GM12891 (cell line): ENCODE results near the gene SCNN1B.
"Not testable (repeated sequence)": the region's sequence is repeated elsewhere in the genome, so short reads cannot be mapped to it uniquely, and the experiment has no call there.

Experiments
- DNase-seq: peaks from one replicate; pipeline ENCODE4 v3.0.0; 2011; ENCODE audit warnings: low spot score; ENCODE audit not compliant: insufficient read length
- FAIRE-seq: peaks from 2 replicates; lab custom pipeline; 2011; peaks lifted over from hg19 to GRCh38; lab: Jason Lieb, UNC
- PAX5 ChIP-seq: IDR thresholded peaks from 2 replicates; pipeline ENCODE4 v1.6.1; 2011; ENCODE audit warnings: low read length, moderate library complexity, mild to moderate bottlenecking; ENCODE audit not compliant: insufficient read depth, severe bottlenecking
- POLR2A ChIP-seq: IDR thresholded peaks from 2 replicates; pipeline ENCODE4 v1.6.1; 2011; ENCODE audit warnings: low read depth, low read length, control low read depth
- POLR2AphosphoS5 ChIP-seq: IDR thresholded peaks from 2 replicates; pipeline ENCODE4 v1.6.1; 2011; ENCODE audit warnings: low read depth, low read length, control low read depth
- POU2F2 ChIP-seq: IDR thresholded peaks from 2 replicates; pipeline ENCODE4 v1.6.1; 2011; ENCODE audit warnings: low read depth, mild to moderate bottlenecking, control low read depth, low read length, moderate library complexity
- SPI1 ChIP-seq: IDR thresholded peaks from 2 replicates; pipeline ENCODE4 v1.6.1; 2011; ENCODE audit warnings: low read depth, low read length, control low read depth
- TAF1 ChIP-seq: IDR thresholded peaks from 2 replicates; pipeline ENCODE4 v1.6.1; 2011; ENCODE audit warnings: low read depth, low read length, control low read depth

Gene SCNN1B

GRCh38 chr16:23286131-23286532 is 16.0 kb upstream of the SCNN1B start:
- FAIRE-seq (peak; percentile 16), DNase-seq (no peak)
- TF ChIP-seq POLR2AphosphoS5 (no peak), POU2F2 (no peak), PAX5 (no peak), TAF1 (no peak)

DNA sequence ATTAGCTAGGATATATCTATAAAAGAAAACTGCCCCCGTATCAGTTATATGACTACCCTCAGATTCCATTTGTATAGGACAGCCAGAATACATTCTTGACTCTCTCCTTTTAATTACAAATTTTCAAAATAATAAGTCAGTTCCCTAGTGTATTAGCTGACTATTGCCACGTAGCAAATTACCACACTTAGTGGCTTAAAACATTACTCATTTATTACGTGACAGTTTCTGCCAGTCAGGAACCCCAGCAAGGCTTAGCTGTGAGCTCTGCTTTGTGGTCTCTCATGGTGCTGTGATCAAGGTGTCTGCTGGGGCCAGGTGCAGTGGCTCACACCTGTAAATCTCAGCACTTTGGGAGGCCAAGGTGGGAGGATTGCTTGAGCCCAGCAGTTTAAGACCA is 13.9 kb upstream of the SCNN1B start:
- no peak for TF ChIP-seq PAX5
- no peak for FAIRE-seq
- no peak for DNase-seq

GRCh38 chr16:23288726-23289512 is 13.2 kb upstream of the SCNN1B start:
- TF ChIP-seq POLR2A (no peak), SPI1 (peak; percentile 40; the same call in 1 of the 2 replicates)
- DNase-seq (no peak), FAIRE-seq (no peak)

DNA sequence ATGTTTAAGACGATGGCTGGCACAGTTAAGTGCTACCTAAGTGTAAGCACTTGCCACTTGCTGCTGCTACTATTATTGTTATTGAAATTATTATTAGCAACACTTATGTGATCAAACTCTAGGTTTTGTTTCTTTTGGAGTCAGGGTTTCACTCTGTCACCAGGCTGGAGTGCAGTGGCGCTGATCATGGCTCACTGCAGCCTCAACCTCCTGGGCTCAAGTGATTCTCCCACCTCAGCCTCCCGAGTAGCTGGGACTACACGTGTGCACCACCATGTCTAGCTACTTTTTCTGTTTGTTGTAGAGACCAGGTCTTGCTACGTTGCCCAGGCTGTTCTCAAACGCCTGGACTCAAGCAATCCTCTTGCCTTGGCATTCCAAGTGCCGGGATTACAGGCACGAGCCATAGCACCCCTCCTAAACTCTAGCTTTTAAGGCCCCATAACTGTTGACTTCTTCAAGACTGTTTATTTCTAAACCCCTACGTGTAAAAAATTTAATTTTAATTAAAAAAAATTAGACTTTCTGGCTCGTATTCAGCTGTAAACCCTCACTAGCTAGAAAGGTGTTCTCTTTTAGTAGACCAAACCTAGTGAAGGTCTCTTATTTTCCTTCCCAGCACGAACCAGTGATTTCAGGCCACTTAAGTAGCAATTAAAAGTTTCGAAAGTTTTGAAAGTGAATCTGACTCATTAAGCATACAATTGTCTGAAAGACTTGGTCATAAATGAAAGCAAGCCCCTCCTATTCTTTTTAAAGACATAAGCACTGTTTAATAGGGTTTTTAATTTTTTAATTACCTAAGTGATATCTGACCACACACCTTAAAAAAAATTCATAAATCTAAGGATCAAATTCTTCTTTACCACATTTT is 11.7 kb upstream of the SCNN1B start:
- TF ChIP-seq PAX5 (no peak), POLR2AphosphoS5 (no peak), SPI1 (no peak)
- FAIRE-seq (no peak), DNase-seq (no peak)

DNA sequence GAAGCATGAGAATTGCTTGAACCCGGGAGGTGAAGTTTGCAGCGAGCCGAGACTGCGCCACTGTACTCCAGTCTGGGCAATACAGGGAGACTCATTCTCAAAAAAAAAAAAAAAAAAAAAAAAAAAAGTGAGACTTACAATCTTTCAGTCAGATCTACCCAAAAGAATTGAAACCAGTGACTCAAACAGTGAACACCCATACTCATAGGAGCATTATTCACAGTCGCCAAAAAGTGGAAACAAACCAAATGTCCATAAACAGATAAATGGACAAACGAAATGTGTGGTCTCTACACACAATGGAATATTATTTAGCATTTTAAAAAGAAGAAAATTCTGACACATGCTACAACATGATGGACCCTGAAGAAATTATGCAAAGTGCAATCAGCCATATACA is 9.1 kb upstream of the SCNN1B start:
- TF ChIP-seq POU2F2 = no peak
- no peak for TF ChIP-seq TAF1
- TF ChIP-seq POLR2A = no peak
- no peak for TF ChIP-seq PAX5
- no peak for TF ChIP-seq SPI1
- no peak for DNase-seq
- FAIRE-seq = peak; percentile 38

DNA sequence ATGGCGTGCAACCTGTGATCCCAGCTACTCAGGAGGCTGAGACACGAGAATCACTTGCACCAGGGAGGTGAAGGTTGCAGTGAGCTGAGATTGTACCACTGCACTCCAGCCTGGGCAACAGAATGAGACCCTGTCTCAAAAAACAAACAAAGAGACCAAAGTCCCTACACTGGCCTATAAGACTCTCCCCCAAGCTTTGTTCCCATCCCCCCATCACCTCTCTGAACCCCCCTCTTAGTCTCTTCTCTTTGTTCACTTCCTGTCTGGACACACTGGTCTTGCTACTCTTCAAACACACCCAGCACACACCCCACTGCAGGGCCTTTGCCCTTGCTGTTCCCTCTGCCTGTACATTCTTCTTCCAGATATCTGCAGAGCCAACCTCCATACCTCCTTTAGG is 7.8 kb upstream of the SCNN1B start:
- DNase-seq (no peak), FAIRE-seq (no peak)
- no peak for TF ChIP-seq SPI1
- no peak for TF ChIP-seq TAF1
- no peak for TF ChIP-seq POLR2A
- TF ChIP-seq POU2F2 = no peak
- TF ChIP-seq POLR2AphosphoS5 = no peak
- TF ChIP-seq PAX5 = no peak

GRCh38 chr16:23296994-23297393 is 5.1 kb upstream of the SCNN1B start:
- no peak for TF ChIP-seq POLR2AphosphoS5
- 0 out of 2 replicates have a peak, but pooled peaks have one; percentile 13 for TF ChIP-seq SPI1
- TF ChIP-seq POLR2A = no peak
- no peak for TF ChIP-seq PAX5
- no peak for TF ChIP-seq POU2F2
- no peak for TF ChIP-seq TAF1
- DNase-seq (peak; percentile 40), FAIRE-seq (peak; percentile 71)

DNA sequence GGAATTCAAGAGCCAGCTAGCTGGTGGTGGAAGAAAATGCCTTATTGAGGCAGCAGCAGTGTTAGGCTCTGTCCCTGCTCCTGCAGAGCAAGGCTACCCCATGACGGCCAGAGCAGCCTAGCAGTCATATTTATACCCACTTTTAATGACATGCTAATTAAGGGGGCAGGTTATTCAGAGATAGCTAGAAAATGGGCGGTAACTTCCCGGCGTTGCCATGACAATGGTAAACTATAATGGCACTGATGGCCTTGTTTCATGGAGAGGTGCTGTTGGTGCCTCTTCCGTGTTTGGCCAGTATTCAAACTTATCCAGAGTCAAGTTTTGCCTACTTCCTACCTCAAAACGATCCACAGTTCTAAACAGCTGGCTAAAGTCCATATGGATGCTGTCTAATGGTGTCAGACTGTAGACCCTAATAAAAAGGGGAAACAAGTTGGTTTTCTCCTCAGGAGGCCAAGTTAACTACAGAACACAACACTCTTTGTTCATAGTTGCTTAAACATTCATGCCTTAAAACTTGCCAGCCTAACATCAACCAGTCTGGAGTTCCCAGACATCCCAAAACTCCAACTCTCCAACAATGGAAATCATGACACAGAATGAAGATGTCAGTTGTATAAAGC is 3.7 kb upstream of the SCNN1B start:
- no peak for DNase-seq
- no peak for TF ChIP-seq SPI1
- no peak for TF ChIP-seq POU2F2
- no peak for TF ChIP-seq POLR2A
- TF ChIP-seq TAF1 = no peak
- no peak for TF ChIP-seq POLR2AphosphoS5
- TF ChIP-seq PAX5 = no peak
- peak; percentile 16 for FAIRE-seq

DNA sequence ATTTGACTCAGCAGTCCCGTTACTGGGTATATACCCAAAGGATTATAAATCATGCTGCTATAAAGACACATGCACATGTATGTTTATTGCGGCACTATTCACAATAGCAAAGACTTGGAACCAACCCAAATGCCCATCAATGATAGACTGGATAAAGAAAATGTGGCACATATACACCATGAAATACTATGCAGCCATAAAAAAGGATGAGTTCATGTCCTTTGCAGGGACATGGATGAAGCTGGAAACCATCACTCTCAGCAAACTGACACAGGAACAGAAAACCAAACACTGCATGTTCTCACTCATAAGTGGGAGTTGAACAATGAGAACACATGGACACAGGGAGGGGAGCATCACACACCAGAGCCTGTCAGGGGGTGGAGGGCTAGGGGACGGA is 2.3 kb upstream of the SCNN1B start:
- FAIRE-seq, DNase-seq: not testable (repeated sequence)

DNA sequence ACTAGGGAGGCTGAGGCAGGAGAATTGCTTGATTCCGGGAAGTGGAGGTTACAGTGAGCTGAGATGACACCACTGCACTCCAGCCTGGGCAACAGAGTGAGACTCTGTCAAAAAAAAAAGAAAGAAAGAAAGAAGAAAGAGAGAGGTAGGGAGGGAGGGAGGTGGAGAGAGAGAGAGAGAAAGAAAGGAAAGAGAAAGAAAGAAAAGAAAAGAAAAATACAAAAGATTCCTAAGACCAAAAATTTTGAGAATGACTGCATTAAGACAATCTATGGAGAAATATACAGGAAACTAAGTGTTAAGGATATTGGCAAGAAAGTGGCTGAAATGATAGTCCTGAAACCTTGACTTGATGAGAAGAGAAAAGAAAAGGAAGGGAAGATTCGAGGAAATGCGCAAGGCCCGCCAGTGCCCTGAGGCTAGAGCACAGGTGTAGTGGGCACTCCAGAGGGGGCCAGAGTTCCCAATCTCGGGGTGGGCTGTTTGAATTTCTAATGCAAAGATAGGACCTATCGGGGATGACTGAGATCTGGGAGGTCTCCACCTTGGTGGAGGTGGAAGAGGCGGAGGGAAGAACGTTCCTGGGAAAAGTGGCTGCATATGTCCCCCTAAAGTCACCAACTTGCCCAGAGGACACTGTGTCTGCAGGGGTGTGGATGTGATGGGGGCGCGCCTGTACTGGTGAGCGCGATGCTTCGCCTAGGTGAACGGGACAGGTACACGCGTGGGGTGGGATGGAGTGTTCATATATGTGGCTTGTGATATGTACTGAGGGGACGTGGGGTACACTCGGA is 654 bp upstream of the SCNN1B start:
- TF ChIP-seq POU2F2 (no peak), PAX5 (no peak)
- no peak for DNase-seq
- FAIRE-seq = no peak
